Measurements from ENCODE around the gene HK2. TPM values are rescaled to one million over a fixed set of nuclear protein-coding genes. Genes with fewer than 3 reads are reported as not detected.
A peak's percentile ranks its signal among the peaks of the same experiment; 100 is the strongest.

HK2 gene
- polyA plus RNA-seq, 2 of the 4 experiments (the other 2 are of a cell fraction), result 0.37 to 1.2 TPM

DNA sequence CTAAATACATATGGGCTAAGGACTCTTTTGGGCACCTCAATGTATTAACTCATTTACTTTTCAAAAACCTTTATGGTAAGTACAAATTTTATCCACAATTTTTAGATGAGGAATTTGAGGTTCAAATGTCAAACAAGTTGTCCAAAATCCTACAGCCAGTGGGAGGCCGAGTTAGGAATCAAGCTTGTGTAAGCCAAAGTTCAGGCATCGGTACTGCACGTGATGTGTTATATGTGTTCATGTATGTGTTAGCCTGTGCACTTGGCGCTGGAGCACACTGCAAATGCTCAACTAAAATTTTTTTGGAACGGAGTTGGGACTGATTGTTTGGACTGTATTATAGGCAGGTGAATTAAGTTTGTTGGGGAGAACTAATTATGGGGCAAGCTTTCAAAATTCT is 22.7 kb downstream of the HK2 start:
- WGBS (ENCODE audit: missing lambda C conversion rate), result 79% methylated on average over 5 of the region's 5 CpGs
- no peaks in the 10 kb centered on the region for H3K9me3 ChIP-seq
- FAIRE-seq (no peak), DNase-seq (ENCODE audit: low read depth in 1 of 2, low spot score in 1 of 2) (no peak), ATAC-seq (no peak)
- TF ChIP-seq, protein P1, sequence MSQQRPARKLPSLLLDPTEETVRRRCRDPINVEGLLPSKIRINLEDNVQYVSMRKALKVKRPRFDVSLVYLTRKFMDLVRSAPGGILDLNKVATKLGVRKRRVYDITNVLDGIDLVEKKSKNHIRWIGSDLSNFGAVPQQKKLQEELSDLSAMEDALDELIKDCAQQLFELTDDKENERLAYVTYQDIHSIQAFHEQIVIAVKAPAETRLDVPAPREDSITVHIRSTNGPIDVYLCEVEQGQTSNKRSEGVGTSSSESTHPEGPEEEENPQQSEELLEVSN (IDR thresholded peaks at IDR 0.05; ENCODE audit: borderline replicate concordance, low read depth), result no peak
- TF ChIP-seq POLR2A (IDR thresholded peaks at IDR 0.05; ENCODE audit: low read length) (no peak), CBX2 (IDR thresholded peaks at IDR 0.05; ENCODE audit: borderline replicate concordance, low read depth) (no peak), RAD21 (conservative IDR thresholded peaks at IDR 0.05 in 1 of 2, IDR thresholded peaks at IDR 0.05 in 1 of 2) (no peak), ZFP36 (IDR thresholded peaks at IDR 0.05; ENCODE audit: borderline replicate concordance, partially characterized antibody) (no peak), CEBPB (IDR thresholded peaks at IDR 0.05) (no peak), ESRRA (IDR thresholded peaks at IDR 0.05; ENCODE audit: borderline replicate concordance, low read length) (no peak), JUNB (IDR thresholded peaks at IDR 0.05) (no peak), SREBF2 (IDR thresholded peaks at IDR 0.05) (no peak), SMC3 (IDR thresholded peaks at IDR 0.05) (no peak), HOXA7 (CRISPR knock-in tag; IDR thresholded peaks at IDR 0.05) (no peak), TP53 (CRISPR knock-in tag; IDR thresholded peaks at IDR 0.05) (no peak), MAFK (IDR thresholded peaks at IDR 0.05; ENCODE audit: partially characterized antibody) (no peak), HOXB13 (CRISPR knock-in tag; IDR thresholded peaks at IDR 0.05; ENCODE audit: low read depth) (no peak), NPAS2 (CRISPR knock-in tag; IDR thresholded peaks at IDR 0.05; ENCODE audit: borderline replicate concordance) (no peak)
- TF ChIP-seq, protein P2, sequence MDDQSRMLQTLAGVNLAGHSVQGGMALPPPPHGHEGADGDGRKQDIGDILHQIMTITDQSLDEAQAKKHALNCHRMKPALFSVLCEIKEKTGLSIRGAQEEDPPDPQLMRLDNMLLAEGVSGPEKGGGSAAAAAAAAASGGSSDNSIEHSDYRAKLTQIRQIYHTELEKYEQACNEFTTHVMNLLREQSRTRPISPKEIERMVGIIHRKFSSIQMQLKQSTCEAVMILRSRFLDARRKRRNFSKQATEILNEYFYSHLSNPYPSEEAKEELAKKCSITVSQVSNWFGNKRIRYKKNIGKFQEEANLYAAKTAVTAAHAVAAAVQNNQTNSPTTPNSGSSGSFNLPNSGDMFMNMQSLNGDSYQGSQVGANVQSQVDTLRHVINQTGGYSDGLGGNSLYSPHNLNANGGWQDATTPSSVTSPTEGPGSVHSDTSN (IDR thresholded peaks at IDR 0.05), result no peak
- peak overlapping the region; percentile 45; the same call in 2 of the 3 replicates for H3K4me2 ChIP-seq
- H3K4me1 ChIP-seq, result peaks cover 10% of the 10 kb centered on the region
- no peak overlapping the region for H3K27ac ChIP-seq
- no peak overlapping the region for H3K4me3 ChIP-seq
- ChIA-PET CTCF (interaction anchor here (1.0 to 2.3 kb wide), 3 partner anchors 19 to 166 kb away, joined by 3 to 10 read pairs (median 3); no protein-coding TSS in a partner anchor), POLR2A (no interaction called here)

DNA sequence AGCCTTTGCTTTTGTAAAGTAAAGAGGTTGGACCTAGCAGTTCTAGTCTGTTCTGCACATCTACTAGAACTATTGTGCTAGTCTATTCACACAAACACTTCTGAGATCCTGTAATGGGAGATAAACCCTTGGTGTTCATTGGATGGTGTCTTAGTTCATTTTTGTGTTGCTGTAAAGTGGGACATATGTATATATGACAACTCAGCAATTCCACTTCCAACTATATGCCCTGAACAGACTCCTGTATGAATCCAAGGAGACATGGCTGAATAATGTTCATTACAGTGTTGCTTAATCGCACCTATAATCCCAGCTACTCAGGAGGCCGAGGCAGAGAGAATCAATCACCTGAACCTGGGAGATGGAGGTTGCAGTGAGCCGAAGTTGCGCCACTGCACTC is 23.3 kb downstream of the HK2 start:
- no peak for ATAC-seq
- POLR2A ChIA-PET, result no interaction called here
- TF ChIP-seq MAFK (IDR thresholded peaks at IDR 0.05; ENCODE audit: partially characterized antibody) (peak; percentile 71), EHF (CRISPR knock-in tag; IDR thresholded peaks at IDR 0.05) (no peak)
- no peak for DNase-seq (ENCODE audit: low read depth in 1 of 2, low spot score in 1 of 2)
- H3K4me1 ChIP-seq, result peaks cover 10% of the 10 kb centered on the region
- 96% methylated on average over 4 of the region's 4 CpGs for WGBS (ENCODE audit: missing lambda C conversion rate)
- H3K4me3 ChIP-seq, result no peak overlapping the region
- FAIRE-seq, result no peak
- no peaks in the 10 kb centered on the region for H3K9me3 ChIP-seq
- H3K27ac ChIP-seq, result no peak overlapping the region
- CTCF ChIA-PET, result interaction anchor here (1.0 to 2.3 kb wide), 3 partner anchors 19 to 167 kb away, joined by 3 to 10 read pairs (median 3); no protein-coding TSS in a partner anchor
- no peak overlapping the region for H3K4me2 ChIP-seq

DNA sequence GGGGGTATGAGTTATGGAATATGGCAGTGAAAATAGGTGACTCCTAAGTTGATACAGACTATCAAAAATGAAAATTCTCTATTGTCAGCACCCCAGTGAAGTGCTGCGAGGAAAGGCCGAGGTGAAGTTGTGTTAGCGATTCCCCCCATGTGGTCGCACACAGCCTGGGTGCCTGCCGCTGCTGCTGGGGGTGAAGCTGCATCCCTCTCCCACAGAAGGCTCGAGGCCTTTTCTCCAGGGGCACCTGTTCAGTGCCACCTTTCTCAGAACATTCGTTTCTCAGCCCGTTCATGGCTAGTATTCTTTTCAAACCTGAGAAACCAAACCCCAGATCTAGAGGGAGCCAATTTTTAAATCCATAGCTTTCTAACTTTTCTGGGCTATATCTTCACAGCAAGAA is 23.8 kb downstream of the HK2 start:
- no peak for ATAC-seq
- H3K4me2 ChIP-seq, result no peak overlapping the region
- H3K9me3 ChIP-seq, result no peaks in the 10 kb centered on the region
- 80% methylated on average over 8 of the region's 8 CpGs for WGBS (ENCODE audit: missing lambda C conversion rate)
- ChIA-PET CTCF (interaction anchor here (1.3 kb wide), 1 partner anchor 18 kb away, joined by 4 read pairs; no protein-coding TSS in a partner anchor), POLR2A (no interaction called here)
- H3K27ac ChIP-seq, result no peak overlapping the region
- no peak for TF ChIP-seq SREBF2 (IDR thresholded peaks at IDR 0.05)
- TF ChIP-seq, protein P3, sequence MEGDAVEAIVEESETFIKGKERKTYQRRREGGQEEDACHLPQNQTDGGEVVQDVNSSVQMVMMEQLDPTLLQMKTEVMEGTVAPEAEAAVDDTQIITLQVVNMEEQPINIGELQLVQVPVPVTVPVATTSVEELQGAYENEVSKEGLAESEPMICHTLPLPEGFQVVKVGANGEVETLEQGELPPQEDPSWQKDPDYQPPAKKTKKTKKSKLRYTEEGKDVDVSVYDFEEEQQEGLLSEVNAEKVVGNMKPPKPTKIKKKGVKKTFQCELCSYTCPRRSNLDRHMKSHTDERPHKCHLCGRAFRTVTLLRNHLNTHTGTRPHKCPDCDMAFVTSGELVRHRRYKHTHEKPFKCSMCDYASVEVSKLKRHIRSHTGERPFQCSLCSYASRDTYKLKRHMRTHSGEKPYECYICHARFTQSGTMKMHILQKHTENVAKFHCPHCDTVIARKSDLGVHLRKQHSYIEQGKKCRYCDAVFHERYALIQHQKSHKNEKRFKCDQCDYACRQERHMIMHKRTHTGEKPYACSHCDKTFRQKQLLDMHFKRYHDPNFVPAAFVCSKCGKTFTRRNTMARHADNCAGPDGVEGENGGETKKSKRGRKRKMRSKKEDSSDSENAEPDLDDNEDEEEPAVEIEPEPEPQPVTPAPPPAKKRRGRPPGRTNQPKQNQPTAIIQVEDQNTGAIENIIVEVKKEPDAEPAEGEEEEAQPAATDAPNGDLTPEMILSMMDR (IDR thresholded peaks at IDR 0.05), result no peak
- TF ChIP-seq RNF2 (IDR thresholded peaks at IDR 0.05; ENCODE audit: borderline replicate concordance, low read depth), result no peak
- no peak for DNase-seq (ENCODE audit: low read depth in 1 of 2, low spot score in 1 of 2)
- no peak overlapping the region for H3K4me3 ChIP-seq
- FAIRE-seq, result no peak
- H3K4me1 ChIP-seq, result peaks cover 10% of the 10 kb centered on the region

Data from A549 (cell line).